Retinal pigment epithelial cell (primary cell): ENCODE data around the gene CPT2.

Source experiments
- DNase-seq: peaks from one replicate; pipeline ENCODE4 v3.0.0-alpha.2; 2010; ENCODE audit warnings: low read depth
- H3K4me3 ChIP-seq: 2 replicates; pipeline ENCODE4 v1.5.1; 2011; ENCODE audit warnings: mild to moderate bottlenecking, low read length, control low read depth, moderate library complexity
- TF ChIP-seq, protein P1 (sequence below): conservative IDR thresholded peaks from 2 replicates; pipeline ENCODE4 v1.5.1; 2011; ENCODE audit warnings: low read depth, low read length, control low read depth, inconsistent platforms

The CPT2 gene

DNA sequence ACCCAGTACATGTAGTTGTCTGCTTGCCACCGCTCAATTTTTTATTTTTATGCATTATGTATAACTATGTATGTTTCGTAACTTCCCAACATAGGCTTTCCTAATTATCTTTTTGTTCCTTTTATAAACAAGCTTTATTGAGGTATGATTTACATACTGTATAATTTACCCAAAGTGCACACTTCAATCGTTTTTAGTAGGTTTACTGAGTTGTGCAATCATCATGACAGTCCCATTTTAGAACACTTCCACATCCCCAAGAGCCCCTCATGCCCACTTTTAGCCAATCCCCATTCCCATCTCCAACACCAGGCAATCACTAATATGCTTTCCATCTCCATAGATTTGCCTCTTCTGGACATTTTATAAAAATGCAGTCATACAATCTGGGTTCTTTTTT is 39.8 kb upstream of the CPT2 start:
- TF ChIP-seq, protein P1, sequence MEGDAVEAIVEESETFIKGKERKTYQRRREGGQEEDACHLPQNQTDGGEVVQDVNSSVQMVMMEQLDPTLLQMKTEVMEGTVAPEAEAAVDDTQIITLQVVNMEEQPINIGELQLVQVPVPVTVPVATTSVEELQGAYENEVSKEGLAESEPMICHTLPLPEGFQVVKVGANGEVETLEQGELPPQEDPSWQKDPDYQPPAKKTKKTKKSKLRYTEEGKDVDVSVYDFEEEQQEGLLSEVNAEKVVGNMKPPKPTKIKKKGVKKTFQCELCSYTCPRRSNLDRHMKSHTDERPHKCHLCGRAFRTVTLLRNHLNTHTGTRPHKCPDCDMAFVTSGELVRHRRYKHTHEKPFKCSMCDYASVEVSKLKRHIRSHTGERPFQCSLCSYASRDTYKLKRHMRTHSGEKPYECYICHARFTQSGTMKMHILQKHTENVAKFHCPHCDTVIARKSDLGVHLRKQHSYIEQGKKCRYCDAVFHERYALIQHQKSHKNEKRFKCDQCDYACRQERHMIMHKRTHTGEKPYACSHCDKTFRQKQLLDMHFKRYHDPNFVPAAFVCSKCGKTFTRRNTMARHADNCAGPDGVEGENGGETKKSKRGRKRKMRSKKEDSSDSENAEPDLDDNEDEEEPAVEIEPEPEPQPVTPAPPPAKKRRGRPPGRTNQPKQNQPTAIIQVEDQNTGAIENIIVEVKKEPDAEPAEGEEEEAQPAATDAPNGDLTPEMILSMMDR: no peak
- H3K4me3 ChIP-seq: no peak overlapping the region
- DNase-seq: no peak

DNA sequence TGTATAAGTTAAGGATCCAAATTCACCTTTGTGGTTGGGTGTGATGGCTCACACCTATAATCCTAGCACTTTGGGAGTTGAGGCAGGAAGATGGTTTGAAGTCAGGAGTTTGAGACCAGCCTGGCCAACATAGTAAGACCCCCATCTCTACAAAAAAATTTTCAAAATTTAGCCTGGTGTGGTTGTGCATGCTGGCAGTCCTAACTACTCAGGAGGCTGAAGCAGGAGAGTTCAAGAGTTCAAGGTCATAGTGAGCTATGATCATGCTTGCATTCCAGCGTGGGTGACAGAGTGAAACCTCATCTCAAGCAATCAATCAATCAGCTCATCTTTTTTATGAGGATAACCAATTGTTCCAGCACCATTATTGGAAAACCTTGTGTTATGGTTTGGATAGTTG is 37.7 kb upstream of the CPT2 start:
- H3K4me3 ChIP-seq: no peak overlapping the region
- no peak for DNase-seq
- TF ChIP-seq, protein P1: no peak

DNA sequence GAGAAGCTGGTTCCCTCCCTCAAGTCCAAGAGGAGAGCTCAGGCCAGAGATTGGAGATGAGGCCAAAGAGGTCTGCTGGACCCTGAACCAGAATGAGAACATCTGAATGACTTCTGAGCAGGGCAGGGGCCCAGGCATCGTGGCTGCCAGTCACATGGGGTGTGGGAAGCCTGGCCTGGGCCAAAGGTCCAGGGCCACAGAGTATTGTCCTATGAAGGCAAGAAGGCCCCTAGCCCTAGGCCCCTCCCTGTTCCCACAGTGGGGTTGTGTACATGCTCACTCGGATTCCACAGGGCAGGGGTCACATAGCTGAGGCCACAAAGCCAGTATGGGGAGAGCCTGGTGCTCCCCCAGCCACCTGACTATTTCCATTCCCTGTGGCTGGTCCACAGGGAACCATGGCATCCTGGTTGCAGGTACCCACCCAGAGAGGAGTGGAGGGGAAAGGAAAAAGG is 35.7 kb upstream of the CPT2 start:
- no peak for DNase-seq
- no peak overlapping the region for H3K4me3 ChIP-seq
- TF ChIP-seq, protein P1: no peak

DNA sequence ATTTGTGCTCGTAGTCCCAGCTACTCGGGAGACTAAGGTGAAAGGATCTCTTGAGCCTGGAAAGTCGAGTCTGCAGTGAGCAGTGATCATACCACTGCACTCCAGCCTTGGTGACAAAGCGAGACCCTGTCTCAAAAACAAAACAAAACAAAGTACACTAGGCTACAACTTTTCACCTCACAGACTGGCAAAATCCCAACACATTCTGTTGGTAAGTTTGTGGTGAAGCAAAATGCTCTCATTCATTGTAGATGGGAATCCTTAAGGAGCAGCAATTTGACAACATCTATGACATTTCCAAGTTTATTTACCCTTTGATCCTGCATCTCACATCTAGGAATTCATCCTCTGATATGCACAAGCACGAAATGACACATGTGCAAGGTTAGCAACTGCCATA is 34.0 kb upstream of the CPT2 start:
- TF ChIP-seq, protein P1: no peak
- DNase-seq: no peak
- H3K4me3 ChIP-seq: no peak overlapping the region

DNA sequence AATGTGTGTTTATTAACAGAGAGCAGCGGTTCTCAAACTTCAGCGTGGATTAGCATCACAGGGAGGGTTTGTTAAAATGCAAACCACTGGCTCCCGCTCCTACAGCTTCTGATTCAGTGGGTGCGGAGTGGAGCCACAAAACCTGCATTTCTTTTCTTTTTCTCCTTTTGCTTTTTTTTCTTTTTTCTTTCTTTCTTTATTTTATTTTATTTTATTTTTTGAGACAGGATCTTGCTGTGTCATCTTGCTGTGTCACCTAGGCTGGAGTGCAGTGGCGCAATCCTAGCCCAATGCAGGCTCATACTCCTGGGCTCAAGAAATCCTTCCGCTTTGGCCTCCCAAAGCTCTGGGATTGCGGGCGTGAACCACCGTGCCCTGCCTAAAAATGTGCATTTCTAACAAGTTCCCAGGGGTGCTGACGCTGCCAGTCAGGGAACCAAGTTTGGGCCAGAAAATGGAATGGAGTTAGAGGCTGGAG is 33.3 kb upstream of the CPT2 start:
- no peak for DNase-seq
- H3K4me3 ChIP-seq: no peak overlapping the region
- TF ChIP-seq, protein P1: no peak

DNA sequence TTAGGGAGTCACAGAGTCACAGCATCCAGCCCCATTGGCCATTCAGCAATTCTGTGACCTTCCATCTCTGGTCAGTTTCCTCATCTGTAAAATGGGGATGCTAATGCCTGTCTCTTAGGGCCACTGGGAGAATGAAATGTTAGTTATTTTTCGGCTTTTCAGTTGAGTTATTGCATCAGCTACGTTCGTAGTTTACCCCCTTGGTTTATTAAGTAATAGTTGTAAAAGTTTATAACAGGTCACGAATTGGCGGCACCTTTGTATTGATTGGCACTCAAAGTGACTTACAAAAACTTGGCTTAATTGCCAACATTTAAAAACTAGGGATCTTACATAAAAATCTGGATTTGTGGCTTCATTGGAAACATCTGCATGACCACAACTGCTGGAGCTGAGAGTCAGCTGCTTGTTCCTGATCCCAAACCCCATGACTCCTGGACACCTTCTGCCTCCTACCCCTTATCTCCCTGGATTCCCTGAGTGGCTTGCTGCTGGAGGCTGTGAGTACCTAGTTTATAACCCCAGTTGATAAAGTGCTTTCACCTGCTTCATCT is 31.1 kb upstream of the CPT2 start:
- TF ChIP-seq, protein P1: no peak
- no peak overlapping the region for H3K4me3 ChIP-seq
- no peak for DNase-seq

DNA sequence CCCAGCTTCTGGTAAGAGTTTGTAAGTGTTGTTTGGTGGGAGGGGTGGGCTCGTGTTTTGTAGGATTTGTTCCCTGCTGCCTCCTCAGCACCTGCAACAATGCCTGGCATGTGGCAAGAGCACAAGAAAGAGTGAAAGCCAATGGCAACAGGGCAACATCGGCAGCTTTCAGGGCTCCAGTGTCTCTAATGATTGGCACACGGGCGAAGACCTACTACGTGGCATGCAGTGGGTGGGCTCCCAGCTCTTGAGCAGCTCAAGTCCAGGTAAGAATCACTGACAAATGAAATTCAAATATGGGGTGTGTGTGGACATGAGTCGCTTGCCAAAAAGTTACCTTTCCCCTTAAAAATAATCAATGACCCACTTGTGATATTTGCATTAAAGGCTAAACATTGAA is 30.3 kb upstream of the CPT2 start:
- TF ChIP-seq, protein P1: no peak
- no peak for DNase-seq
- H3K4me3 ChIP-seq: no peak overlapping the region
